CD4-positive, alpha-beta T cell treated with Interleukin-2 at 100 ng/mL for 4 hours (primary cell): ENCODE measurements around the gene MID2.
"Not testable (repeated sequence)": the region's sequence is repeated elsewhere in the genome, so short reads cannot be mapped to it uniquely, and the experiment has no call there.

Experiments used
- DNase-seq: peaks from one replicate; pipeline ENCODE4 v3.0.0-alpha.2; 2020; ENCODE audit warnings: low spot score

The MID2 gene

DNA sequence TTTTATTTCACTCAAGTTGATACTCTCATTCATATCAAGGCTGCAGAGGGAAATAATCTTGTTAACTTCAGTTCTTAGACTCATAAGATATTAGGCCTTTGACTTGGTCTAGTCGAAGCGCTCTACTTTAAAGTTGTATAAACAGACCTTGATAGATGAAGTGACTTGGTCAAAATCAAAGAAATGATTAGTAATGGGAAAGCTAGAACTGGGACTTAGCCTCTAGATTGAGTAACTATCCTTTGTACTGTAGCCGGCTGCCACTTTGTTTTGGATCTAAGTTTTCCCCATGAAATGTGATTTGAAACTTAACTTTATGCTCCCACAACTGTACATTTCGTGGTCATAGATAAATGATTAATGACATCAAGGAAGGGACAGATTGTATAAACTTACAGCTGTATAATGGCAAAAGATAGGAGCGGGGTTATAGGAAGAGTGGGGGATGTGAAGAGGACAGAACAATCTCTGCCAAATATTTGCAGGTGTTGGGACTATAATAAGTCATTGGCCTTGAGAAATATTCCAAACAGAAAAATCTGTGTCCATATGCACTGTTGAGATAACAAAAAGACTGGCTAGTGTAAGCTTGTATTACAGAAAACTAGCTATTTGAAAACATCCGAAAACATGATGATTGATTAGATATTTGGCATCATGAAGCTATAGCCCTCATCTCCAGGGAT is 17.2 kb downstream of the MID2 start:
- no peak for DNase-seq

DNA sequence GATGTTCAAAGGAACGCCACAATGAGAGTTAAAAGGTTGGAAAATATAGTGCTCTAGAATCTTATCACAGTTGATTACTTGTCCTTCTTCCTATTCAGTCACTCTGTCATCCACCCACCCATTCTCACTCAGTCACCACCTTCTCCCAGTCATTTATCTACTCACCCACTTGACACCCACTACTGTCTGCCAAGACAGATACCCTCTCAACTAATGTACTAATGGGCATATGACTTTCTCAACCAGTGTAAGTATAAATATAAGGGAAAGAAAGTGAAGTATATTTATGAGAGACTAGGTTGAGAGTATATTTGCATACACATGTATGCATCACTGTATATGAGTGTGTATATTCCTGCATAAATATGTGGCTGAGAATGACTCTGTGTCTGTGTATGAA is 20.0 kb downstream of the MID2 start:
- no peak for DNase-seq

DNA sequence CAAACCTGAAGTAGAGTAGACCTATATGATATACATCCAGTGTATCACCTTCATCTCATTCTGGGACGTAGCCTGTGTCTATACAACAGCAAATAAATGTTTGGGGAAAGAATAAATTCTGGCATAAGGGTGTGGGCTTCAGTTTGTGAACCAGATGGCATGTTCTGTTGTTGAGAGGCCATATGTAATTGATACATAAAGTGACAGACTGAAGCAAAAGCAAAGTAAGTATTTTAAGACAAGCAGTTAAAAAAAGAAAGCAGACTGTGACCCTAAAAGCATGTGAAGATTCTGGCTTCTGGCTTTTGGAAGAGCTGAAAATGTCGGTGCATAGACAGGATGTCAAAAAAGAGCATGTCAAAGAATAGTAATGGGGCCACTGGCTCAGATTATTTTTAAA is 22.9 kb downstream of the MID2 start:
- no peak for DNase-seq

DNA sequence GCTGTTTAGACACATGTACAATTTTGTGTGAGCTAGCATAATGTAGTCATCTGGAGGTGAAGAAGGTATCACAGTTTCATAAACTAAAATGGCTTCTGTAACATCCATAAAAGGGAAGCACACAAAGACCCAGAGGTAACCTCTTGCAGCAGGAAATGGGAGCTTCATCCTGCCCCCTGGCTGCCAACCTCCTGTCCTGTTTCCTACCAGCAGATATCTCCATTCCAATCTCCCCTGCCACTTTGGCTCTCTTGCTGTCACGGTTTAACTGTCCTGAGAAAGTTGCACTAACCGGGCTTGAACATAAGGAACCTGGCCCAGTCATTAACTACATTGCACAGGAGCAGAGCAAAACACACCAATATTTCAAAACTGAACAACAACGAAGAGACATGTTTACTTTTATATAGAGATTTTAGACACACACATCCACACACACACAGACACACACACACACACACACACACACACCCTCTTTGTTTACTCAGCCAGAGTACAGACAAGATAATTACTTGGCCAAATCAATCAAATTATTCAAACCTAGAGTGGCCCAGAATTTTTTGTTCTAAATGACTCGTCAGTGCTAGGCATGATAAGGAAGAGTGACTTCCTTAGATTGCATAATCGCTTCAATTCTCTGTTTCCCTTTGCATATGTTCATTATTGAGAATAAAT is 24.2 kb downstream of the MID2 start:
- DNase-seq = no peak

DNA sequence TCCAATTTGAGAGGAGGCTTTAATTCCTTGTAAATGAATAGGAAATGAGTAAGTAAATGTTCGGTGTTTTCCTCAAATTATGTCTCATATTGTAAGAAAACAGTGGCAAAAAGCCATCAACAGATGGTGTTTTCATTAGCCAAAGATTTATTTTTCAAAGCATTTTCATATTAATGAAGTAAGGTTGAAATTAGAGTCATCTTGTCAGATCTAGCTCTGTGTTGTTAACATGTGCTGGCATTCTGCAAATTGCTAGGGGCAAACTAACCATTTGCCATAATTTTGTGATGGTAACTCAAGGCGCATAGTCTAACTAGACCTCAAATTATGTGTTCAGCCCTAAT is 24.7 kb downstream of the MID2 start:
- no peak for DNase-seq

DNA sequence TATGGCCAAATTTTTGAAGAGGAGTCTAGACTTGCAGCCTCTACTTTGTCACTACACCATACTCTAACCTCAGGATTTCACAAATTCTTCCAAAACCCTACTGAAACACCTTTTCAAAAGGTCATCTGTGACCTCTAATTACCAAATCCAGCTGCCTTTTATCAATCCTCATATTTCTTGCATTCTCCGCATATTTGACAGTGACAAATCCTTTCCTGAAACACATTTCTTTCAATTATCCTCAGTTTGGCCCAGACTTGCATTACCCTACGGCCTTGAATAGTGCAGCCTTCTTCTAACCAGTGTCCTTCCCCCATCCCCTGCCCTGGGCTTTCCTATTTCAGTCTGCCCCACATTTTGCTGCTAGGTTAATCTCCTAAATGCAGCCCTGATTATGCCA is 25.5 kb downstream of the MID2 start:
- DNase-seq = no peak

DNA sequence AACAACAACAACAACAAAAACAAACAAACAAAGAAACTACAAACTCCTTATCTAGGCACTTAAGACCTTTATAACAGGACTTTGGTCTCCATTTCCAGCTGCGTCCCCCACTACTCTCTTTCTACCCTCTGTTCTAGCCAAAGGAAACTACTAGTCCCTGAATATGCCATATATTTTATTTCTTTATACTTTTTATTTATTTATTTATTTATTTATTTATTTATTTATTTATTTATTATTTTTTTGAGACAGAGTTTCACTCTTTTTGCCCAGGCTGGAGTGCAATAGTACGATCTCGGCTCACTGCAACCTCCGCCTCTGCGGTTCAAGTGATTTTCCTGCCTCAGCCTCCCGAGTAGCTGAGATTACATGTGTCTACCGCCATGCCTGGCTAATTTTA is 26.0 kb downstream of the MID2 start:
- not testable (repeated sequence) for DNase-seq

DNA sequence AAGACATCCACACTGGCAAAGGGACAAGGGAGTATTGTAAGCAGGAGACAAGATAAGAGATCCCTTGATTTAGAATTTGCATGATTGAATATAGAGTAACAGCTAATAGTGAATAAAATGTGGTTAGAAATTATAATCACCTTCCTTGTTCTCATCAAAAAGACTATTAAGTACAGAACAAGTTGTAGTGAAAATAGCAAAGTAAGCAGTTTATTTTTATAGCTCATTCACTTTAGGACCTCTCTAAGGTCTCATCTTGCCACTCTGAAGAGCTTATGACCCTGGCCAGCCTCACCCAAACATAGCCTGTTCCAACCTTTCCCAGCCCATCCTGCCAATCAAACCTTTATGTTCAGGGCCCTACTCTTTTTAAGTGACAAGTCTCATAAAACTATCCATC is 30.6 kb downstream of the MID2 start:
- DNase-seq = no peak

DNA sequence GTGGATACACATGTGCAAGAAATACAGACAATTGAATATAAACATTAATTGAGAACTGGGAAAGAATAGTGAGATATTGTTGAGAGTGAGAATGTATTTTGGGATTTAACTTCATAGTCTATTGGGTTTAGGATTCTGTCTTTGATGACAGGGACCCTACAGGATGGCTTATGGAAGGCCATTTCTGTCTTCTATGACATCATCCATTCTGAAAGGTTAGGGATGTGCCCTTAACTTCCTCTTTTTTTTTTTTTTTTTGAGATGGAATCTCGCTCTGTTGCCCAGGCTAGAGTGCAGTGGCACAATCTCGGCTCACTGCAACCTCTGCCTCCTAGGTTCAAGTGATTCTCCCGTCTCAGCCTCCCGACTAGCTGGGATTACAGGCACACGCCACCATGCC is 31.4 kb downstream of the MID2 start:
- not testable (repeated sequence) for DNase-seq

DNA sequence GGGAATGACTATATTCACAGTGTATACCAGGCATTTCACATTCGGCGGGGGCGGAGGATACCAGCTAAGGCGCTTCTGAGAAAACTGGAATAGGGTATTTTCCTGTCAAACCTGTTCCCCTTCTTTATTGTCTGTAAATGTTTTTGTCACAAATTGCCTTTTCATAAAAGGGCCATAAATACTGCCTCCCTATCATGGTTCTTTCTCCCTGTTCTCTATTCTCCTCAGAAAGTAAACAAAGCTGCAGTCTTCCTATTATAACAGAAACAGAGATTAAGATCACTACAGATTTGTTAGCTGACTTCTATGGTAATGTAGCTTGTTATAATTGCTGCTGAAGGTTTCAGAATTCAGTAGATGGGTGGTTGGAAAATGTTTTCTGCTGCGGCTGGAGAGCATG is 32.2 kb downstream of the MID2 start:
- DNase-seq = no peak

DNA sequence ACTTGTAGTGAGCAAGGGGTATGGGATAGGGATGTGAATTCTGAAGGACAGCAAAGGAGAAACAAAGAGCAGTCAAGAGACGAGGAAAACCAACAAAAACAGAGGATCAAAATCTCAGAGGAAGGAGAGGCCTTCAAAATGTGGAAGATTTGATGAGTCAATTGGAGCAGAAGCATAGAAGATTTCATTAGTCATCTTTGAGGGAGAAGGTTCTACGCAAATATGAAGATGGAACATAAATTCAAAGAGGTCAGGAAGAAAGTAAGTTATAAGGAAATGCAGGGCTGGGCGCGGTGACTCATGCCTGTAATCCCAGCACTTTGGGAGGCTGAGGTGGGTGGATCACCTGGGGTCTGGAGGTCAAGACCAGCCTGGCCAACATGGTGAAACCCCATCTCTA is 35.4 kb downstream of the MID2 start:
- DNase-seq = no peak

DNA sequence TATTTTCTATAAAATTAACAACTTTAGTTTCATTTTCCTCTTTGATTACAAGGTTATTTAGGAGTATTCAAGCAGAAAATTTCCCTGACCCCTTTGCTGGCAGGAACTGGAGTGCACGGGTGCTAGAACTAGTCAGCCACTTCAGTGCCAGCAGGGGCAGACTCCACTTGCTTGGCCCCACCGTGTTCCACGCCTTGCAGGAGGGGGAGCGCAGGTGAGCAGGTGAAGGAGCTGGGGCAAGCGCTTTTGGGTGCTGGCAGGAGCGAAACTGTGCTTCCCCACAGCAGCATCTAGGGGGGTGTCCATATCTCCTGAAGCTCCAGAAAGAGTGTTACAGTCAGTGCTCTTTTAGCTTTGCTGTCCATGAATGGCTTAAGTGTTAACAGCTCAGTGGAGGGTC is 45.5 kb downstream of the MID2 start:
- DNase-seq = no peak

DNA sequence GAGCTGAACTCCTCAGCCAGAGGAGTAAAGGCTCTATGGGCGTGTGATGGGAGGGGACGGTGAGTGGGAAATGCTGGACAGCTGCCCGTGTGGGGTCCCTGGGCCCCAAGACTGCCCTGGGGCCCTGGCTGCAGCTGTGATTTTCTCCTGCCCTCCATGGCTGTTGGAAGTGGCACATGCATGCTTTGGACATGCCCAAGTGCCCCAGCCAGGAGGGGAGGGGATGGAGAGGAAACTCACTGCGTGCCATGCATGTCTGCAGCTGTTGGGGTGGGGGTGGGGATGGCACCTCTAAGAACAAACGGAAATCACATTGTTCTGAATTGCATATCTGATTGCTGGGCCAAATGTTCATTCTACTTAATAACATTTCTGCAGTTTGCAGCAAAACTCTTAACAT is 52.4 kb downstream of the MID2 start:
- DNase-seq = no peak

DNA sequence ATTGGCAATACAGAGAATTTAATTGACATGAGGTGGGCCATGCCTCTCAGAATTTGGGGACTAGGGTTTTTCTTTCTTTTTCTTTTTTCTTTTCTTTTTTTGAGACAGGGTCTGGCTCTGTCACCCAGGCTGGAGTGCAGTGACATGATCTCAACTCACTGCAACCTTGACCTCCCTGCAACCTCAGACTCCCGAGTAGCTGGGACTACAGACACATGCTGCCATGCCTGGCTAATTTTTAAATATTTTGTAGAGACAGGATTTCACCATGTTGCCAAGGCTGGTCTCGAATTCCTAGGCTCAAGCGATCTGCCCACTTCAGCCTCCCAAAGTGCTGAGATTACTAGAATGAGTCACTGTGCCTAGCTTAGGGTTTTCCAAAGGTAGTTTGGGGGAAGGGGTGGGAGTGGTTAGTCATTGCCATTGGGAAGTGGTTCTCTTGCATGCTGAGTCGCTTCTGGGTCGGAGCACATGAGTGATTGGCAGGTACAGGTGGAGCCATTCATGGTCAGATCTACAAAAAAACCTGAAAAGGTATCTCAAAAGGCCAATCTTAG is 54.5 kb downstream of the MID2 start:
- DNase-seq = no peak

DNA sequence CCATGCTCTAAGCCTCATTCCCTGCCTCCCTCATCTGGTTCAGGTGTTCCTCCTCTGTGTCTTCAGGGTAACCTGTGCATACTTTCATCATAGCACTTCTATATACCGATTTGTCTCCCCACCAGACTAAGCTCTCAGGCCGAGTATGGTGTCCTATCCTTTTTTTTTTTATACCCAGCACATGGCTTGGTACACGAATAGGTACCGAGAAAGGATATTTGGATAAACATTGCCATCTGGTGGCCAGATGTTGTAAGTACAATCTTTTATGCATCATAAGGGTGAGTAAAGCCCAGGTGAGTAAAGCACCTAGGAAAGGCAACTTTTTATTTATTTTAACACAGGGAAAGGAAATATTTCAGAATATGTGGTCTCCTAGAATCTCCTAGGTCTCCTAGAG is 68.4 kb downstream of the MID2 start:
- DNase-seq = peak; percentile 65

DNA sequence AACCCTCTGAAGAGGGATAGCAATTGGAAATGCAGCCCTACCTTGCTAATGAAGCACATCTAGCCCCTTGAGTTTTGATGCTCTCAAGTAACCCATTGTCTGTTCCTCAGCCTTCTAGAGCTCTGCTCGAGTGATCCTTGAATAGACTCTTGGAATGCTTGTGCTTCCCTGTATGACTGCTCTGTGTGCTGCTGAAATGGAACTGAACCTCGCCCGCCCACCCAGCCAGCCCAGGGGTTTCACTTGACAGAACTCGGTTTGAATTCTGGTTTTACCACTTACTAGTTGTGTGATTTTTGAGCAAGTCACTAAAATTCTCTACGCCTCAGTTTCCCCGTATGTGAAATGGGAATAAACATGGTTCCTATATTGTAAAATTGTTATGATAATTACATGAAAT is 77.1 kb downstream of the MID2 start:
- no peak for DNase-seq

DNA sequence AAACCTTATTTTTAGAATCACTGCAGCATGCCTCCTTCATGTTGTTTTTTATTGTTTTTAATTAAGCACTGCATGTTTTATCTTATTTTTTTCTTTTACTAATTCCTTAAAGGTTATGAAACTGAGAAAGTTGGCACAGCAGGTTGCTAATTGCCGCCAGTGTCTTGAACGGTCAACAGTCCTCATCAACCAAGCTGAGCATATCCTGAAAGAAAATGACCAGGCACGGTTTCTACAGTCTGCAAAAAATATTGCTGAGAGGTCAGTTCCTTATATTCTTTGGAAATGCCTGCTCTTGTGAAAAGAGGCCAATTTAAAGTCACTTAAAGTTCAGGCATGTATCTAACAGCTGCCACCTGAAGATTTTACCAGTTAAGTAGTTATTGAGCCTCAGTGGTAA is 79.7 kb downstream of the MID2 start:
- DNase-seq = no peak

DNA sequence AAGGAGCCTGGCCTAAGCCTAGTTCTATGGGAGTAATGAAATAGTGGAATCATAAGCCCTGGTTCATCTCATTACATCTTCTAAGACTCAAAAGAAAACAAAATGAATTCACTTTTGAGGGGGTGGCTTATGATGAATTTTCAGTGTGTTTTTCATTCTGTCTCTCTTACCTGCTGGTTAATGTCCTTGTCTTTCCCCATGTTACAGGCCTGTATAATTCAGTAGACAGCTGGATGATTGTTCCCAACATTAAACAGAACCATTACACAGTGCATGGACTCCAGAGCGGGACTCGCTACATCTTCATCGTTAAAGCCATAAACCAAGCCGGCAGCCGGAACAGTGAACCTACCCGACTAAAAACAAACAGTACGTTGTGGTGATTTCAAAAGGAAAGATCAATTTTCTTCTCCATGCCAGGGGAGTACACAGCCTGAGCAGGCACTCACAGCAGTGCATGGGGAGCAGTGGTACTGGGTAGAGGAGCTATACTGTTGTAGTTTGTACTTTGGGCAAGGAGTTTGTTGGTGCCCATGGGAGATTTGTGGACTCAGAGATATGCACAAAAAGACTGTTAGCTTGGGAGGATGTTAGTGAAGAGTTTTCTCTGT is 98.6 kb downstream of the MID2 start:
- DNase-seq = no peak

DNA sequence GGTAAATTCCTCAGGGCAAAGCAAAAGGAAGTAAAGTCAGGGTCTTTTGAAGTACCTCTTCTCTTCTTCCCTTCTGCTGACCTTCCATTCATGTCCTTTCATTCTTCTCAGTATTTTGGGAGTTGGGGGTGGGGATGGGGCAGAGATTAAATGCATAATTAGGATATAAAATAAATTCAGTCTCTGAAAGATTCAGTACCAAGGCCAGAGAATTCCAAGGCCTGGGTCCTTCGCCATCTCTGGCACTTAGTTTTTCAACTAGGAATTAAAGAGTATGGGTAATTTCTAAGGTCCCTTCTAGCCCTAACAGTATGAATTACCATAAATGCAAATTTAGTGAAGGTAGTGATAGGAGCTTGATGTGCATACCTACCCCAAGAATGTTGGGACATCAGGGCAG is 108.6 kb downstream of the MID2 start:
- DNase-seq = no peak

DNA sequence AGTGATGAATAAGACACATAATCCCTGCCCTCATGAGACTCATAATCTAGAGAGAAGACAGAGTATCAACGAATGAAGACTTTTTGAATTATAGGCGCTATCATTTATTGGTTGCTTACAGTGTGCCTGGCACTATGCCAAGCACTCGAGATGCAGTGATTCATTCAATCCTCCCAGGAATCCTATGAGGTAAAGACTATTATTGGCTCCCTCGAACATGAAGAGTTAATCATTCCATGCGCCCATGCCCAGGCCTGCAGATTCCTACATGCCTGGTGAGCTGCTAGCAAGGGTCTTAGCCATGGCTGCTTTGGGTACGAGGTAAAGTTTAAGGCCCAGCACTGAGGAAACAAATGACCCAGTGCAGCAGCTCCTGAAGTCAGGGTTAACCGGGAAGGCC is 109.5 kb downstream of the MID2 start:
- DNase-seq = no peak

DNA sequence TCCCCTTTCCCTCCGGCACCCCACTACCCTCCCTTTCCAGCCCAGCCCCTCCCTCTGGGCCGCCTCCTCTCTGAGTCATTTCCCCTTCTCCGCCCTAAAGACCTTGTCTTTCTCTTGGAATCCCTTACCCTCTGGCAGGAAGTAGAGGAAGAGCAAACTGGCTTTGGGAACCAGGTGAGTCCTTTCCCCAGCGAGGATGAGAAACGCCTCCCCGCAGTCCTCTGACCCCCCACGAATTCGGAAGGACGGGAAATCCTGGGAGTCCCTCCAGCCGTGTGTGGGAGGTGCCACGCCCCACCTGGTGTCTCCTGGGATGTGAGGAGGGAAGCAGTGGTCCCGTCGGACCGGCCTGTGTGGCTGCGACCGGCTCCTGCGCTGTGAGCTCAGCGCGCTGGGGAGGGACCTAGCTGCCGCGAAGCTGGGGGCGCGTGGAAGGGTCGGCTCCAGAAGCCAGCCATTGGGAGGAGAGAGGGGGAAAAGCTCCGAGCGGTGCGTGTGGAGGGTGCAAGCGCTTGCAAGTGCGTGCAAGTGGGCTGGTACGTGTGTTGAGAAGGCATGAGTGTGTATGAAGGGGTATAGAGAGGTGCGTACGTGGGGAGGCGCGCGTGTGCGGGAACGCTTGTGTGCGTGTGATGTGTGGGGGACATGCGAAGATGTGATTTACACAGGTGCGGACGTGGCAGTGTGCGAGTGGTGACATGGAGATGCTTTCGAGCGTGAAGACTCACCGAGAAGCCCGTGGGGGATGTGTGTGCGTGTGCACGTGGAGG is 110.2 kb downstream of the MID2 start:
- DNase-seq = no peak

DNA sequence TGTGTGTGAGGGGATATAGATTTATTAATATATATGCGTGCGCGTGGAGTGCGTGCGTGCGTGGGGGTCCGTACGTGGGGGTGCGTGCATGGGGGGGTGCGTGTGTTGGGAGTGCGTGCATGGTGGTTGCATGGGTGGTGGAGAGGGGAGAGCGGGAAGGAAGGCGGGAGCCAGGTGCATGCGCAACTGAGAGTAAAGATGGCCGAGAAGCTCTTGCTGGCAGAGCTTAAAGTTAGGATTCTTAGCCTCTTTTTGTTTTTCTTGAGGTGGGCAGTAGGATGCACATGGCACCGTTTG is 110.7 kb downstream of the MID2 start:
- DNase-seq = no peak

DNA sequence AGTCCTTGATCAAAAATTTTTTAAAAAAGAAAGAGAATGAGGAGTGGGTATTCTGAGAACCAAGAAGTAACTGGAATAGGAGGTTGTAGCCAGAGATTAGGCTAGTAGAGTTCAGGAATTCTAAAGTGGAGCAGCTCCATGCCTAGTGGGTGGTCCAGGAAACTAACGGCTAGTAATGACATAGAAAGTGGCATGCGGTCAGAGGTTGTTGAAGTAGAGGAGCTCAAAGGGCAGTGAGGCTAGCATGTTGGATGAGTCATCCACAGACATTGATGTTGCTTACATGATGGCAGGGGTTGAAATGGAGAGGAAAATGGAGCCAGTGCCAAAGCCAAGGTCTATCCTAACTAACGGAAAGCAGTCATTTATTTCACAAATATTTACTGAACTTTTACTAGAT is 114.4 kb downstream of the MID2 start:
- DNase-seq = no peak
